Measurements from ENCODE around the gene TBX2. TPM values are rescaled to one million over a fixed set of nuclear protein-coding genes. Genes with fewer than 3 reads are reported as not detected.

The TBX2 gene
- total RNA-seq, 6 donors from 2014 or later: 22.4 to 130 (median 92.7) TPM

DNA sequence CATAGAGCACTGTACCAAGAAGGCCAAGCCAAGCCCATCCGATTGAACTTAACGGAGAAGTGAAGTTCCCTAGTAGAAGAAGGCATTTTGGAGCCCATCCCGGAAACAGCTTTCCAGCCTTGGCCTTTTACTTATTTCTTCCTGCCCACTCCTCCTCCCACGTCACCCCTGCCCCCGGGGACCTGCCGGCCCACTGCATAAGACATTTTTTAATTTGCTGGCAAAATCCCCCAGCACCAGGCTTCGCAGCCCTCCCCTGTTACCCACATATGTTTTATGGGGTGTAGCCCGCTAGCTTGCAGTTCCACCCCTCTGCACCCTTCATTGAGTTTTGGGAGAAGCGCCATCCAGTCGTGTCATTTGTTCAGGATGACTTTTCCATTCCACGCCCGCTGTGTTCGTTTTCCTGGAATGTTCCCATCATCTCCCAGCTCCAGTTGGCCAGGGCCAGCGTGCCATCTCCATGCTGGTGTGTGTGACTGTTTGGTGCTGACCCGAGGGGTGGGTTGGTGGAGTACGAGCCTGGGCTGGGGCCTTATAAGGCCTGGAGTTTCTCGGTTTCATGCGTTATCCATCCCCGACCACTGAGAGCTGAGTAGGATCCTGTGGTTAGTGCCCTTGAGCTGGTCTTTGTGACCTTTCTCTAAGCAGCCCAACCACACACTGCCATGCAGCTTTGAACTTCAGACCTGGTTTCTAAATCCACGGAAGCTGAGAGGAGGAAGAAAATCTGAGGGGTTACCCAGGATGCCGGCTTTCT, 20.0 kb upstream of the TBX2 start:
- Histone ChIP-seq H3K36me3 (no peaks in the 10 kb centered on the region), H3K4me1 (peaks cover 0 to 4% (median 0%) of the 10 kb centered on the region in 4 donors), H3K4me3 (no peak overlapping the region), H3K27me3 (no peaks in the 10 kb centered on the region), H3K27ac (peak overlapping the region in 3 of 4 donors; percentile 18 to 56 (median 43)), H3K9me3 (no peaks in the 10 kb centered on the region)
- DNase-seq (no peak), ATAC-seq (ENCODE audit: low FRiP score in 2 of 2) (no peak)
- WGBS, 2 donors: 81 to 87% methylated on average over 21 of the region's 21 CpGs
- TF ChIP-seq POLR2A (IDR thresholded peaks at IDR 0.05): no peak
- no peak for TF ChIP-seq POLR2AphosphoS5 (IDR thresholded peaks at IDR 0.05)
- TF ChIP-seq EP300 (IDR thresholded peaks at IDR 0.05): no peak
- TF ChIP-seq CTCF (IDR thresholded peaks at IDR 0.05): no peak

DNA sequence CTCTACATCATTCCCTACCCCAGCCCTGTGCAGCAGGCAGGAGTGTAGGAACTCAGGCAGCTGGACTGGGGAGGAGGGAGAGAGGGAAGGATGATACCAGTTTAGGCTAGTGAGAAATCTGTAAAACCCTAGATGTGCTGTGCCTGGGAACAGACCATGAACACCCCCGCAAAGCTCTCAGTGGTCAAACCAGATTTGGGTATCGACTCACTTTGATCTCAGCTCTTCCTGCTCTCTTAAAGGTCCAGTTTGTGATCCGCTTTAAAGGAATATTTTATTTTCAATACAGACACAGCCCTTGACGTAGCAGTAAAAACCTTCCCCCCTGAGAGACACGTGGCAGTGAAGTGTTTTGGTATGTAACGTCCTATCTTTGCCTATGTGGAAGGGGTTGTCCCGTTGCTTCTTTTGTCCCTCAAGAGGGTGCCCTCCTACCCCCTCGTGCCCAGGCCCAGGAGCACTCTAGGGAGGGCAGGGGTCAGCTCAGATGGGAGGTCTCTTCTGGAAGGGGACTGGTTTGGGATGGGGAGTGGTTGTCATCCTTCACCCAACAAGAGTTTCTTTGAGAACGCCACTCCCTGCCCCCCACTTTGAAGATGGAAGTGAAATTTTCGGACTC, 19.3 kb upstream of the TBX2 start:
- ATAC-seq (ENCODE audit: low FRiP score in 2 of 2) (no peak), DNase-seq (no peak)
- TF ChIP-seq POLR2A (IDR thresholded peaks at IDR 0.05): no peak
- H3K27ac ChIP-seq: peak overlapping the region in 3 of 4 donors; percentile 18 to 56 (median 43)
- H3K4me1 ChIP-seq: peaks cover 0 to 4% (median 0%) of the 10 kb centered on the region in 4 donors
- WGBS, 2 donors: 78 to 80% methylated on average over 9 to 10 of the region's 10 CpGs
- no peaks in the 10 kb centered on the region for H3K36me3 ChIP-seq
- H3K9me3 ChIP-seq: no peaks in the 10 kb centered on the region
- no peak overlapping the region for H3K4me3 ChIP-seq
- H3K27me3 ChIP-seq: no peaks in the 10 kb centered on the region

DNA sequence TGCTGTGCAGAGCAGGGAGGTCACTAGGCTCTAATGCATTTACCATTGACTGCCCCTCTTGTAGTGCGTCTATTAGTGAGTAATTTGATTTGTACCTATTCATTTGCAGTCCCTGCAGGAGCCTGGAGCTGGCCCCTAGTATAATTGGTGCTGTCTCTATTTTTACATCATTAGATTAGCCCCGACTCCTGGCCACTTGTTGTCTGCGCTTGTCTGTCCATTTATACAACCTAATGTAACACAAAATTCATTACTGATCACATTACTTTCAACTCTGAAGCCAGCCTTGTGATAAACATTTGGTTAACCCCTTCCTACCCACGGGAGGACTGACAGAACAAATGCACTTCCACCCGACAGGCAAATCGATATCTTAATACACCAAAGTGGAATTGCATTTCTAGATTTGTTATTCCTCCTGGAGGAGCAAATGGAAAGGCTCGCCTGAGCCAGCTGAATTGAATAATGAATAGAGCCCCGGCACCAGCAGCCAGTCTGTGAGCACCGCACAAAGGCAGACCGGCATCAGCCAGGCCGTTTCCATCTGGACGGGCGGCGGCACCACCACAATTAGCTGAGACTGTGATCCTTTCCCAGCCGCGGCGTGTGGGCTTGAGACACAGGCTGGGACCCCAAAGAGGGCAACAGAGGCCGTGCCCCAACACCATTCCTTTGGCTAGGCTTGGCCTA, 18.7 kb upstream of the TBX2 start:
- no peak for TF ChIP-seq CTCF (IDR thresholded peaks at IDR 0.05)
- no peak for TF ChIP-seq POLR2A (IDR thresholded peaks at IDR 0.05)
- no peak for TF ChIP-seq POLR2AphosphoS5 (IDR thresholded peaks at IDR 0.05)
- no peak for TF ChIP-seq EP300 (IDR thresholded peaks at IDR 0.05)
- WGBS, 2 donors: 72 to 86% methylated on average over 6 to 18 of the region's 18 CpGs
- ATAC-seq (ENCODE audit: low FRiP score in 2 of 2) (no peak), DNase-seq (peak in 1 of 2 donors; percentile 37)
- no peaks in the 10 kb centered on the region for H3K9me3 ChIP-seq
- H3K27ac ChIP-seq: peak overlapping the region in 2 of 4 donors; percentile 43 to 56
- H3K4me3 ChIP-seq: no peak overlapping the region
- no peaks in the 10 kb centered on the region for H3K27me3 ChIP-seq
- peaks cover 0 to 4% (median 0%) of the 10 kb centered on the region in 4 donors for H3K4me1 ChIP-seq
- H3K36me3 ChIP-seq: no peaks in the 10 kb centered on the region

DNA sequence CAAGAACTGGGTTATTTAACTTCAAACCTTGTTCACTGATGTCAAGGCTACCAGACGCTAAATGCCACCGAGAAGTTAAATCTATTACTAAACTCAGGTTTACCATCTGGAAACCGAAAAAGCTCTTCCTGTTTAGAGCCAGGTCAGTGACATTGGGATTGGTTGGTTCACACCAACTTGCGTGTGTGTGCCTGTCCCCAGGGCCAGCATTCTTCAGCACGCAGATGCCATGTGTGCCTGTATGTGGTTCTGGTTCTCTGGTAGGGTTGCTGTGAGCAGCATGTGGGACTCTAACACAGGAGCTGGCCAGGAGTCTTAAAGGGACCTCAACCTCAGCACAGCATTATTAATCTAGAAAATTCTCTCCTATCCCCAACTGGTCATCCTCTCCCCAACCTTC, 18.1 kb upstream of the TBX2 start:
- Histone ChIP-seq H3K4me3 (no peak overlapping the region), H3K27me3 (no peaks in the 10 kb centered on the region), H3K27ac (peak overlapping the region in 2 of 4 donors; percentile 4 to 20), H3K36me3 (no peaks in the 10 kb centered on the region), H3K4me1 (peaks cover 0 to 4% (median 0%) of the 10 kb centered on the region in 4 donors), H3K9me3 (no peaks in the 10 kb centered on the region)
- 85 to 90% methylated on average over 5 of the region's 5 CpGs for WGBS, 2 donors
- TF ChIP-seq EP300 (IDR thresholded peaks at IDR 0.05) (no peak), CTCF (IDR thresholded peaks at IDR 0.05) (no peak), POLR2A (IDR thresholded peaks at IDR 0.05) (no peak), POLR2AphosphoS5 (IDR thresholded peaks at IDR 0.05) (no peak)
- ATAC-seq (ENCODE audit: low FRiP score in 2 of 2) (no peak), DNase-seq (no peak)
